OCI-LY1 (cell line): ENCODE data around the gene GRP.

Experiments
- H2AFZ ChIP-seq: fragments of 200-600 bp; sonication (generic), shearing (Covaris generic); 2 replicates; pipeline ENCODE4 v1.6.0; 2014; ENCODE audit warnings: antibody characterized with exemption, mild to moderate bottlenecking, low read length
- H3F3A ChIP-seq: fragments of 200-600 bp; sonication (generic), shearing (Covaris generic); 2 replicates; pipeline ENCODE4 v1.6.0; 2014; ENCODE audit warnings: mild to moderate bottlenecking, antibody characterized with exemption, low read length, moderate library complexity; ENCODE audit not compliant: insufficient read depth
- H3K27ac ChIP-seq: fragments of 200-600 bp; sonication (generic); 2 replicates; pipeline ENCODE4 v1.5.1; 2014; ENCODE audit warnings: low read length, mixed run types, mild to moderate bottlenecking, low read depth; ENCODE audit not compliant: poor library complexity, severe bottlenecking
- H3K27me3 ChIP-seq: fragments of 200-600 bp; sonication (generic); 2 replicates; pipeline ENCODE4 v1.6.0; 2014; ENCODE audit warnings: antibody characterized with exemption, mild to moderate bottlenecking, low read length, moderate library complexity; ENCODE audit not compliant: insufficient read depth
- H3K36me3 ChIP-seq: fragments of 200-600 bp; sonication (generic); 2 replicates; pipeline ENCODE4 v1.6.1; 2014; ENCODE audit warnings: mild to moderate bottlenecking, antibody characterized with exemption, low read length, moderate library complexity, mixed read lengths; ENCODE audit not compliant: insufficient read depth
- H3K4me1 ChIP-seq: fragments of 200-600 bp; sonication (generic); 2 replicates; pipeline ENCODE4 v1.5.1; 2014; ENCODE audit warnings: mild to moderate bottlenecking, low read length, moderate library complexity; ENCODE audit not compliant: insufficient read depth, severe bottlenecking
- H3K4me2 ChIP-seq: fragments of 200-600 bp; sonication (generic), shearing (Covaris generic); 2 replicates; pipeline ENCODE4 v1.6.1; 2014; ENCODE audit warnings: low read length
- H3K4me3 ChIP-seq: fragments of 200-600 bp; sonication (generic); 2 replicates; pipeline ENCODE4 v1.5.1; 2014; ENCODE audit warnings: low read length, low read depth, mild to moderate bottlenecking, mixed read lengths; ENCODE audit not compliant: poor library complexity, severe bottlenecking
- H3K79me2 ChIP-seq: fragments of 200-600 bp; shearing (Covaris generic); 2 replicates; pipeline ENCODE4 v1.6.1; 2016; ENCODE audit warnings: mixed run types, low read length, mixed read lengths; ENCODE audit not compliant: insufficient read depth
- H3K9ac ChIP-seq: fragments of 200-600 bp; sonication (generic), shearing (Covaris generic); 2 replicates; pipeline ENCODE4 v1.6.1; 2014; ENCODE audit warnings: mild to moderate bottlenecking, low read length, mixed read lengths
- H3K9me2 ChIP-seq: fragments of 200-600 bp; sonication (generic), shearing (Covaris generic); 2 replicates; pipeline ENCODE4 v1.6.1; 2014; ENCODE audit warnings: low read depth, mild to moderate bottlenecking, low read length, mixed read lengths
- H3K9me3 ChIP-seq: fragments of 200-600 bp; shearing (Covaris generic); 2 replicates; pipeline ENCODE4 v1.6.1; 2014; ENCODE audit warnings: low read length, mixed read lengths
- H4K20me1 ChIP-seq: fragments of 200-600 bp; sonication (generic), shearing (Covaris generic); 2 replicates; pipeline ENCODE4 v1.6.0; 2016; ENCODE audit warnings: mild to moderate bottlenecking, low read length; ENCODE audit not compliant: insufficient read depth
- EZH2 ChIP-seq: fragments of 200-600 bp; sonication (generic), shearing (Covaris generic); IDR thresholded peaks from 2 replicates; pipeline ENCODE4 v1.8.0; 2017; ENCODE audit warnings: borderline replicate concordance, mixed run types, mild to moderate bottlenecking, antibody characterized with exemption, low read length, moderate library complexity, mixed read lengths
- TF ChIP-seq, protein P1 (sequence below): fragments of 200-600 bp; sonication (generic), shearing (Covaris generic); IDR thresholded peaks from 2 replicates; pipeline ENCODE4 v1.5.1; 2017; ENCODE audit warnings: mild to moderate bottlenecking, antibody characterized with exemption, low read length, moderate library complexity, mixed read lengths

GRP gene

DNA sequence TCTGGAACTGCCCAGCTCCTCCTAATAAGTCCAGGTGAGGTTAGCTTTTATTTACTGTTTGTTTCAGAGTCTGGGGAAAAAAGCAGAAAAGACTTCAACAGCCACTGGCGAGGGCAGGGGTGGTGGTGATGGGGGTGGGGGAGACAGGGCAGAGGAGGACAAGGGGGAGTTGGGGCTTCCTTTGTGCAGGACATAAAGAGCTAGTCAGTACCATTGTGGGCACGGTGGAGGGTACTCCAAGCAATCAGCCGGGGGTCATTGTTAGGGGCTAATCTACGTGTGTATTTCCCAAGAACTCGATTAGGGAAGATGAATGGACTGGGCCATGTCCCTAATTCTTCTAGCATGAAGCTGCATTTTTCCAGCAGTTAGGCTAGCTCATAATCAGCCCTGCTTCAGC, 56.1 kb downstream of the GRP start:
- Histone ChIP-seq H4K20me1 (no peaks in the 10 kb centered on the region), H3F3A (no peaks in the 10 kb centered on the region), H3K4me2 (no peak overlapping the region), H3K4me1 (no peaks in the 10 kb centered on the region), H3K79me2 (no peaks in the 10 kb centered on the region), H3K9me2 (no peaks in the 10 kb centered on the region), H3K27me3 (0 out of 2 replicates have a peak, but pooled peaks cover 3% of the 10 kb centered on the region), H3K9me3 (no peaks in the 10 kb centered on the region), H2AFZ (no peak overlapping the region), H3K36me3 (no peaks in the 10 kb centered on the region), H3K27ac (no peak overlapping the region), H3K4me3 (no peak overlapping the region), H3K9ac (no peak overlapping the region)
- no peak for TF ChIP-seq EZH2
- TF ChIP-seq, protein P1, sequence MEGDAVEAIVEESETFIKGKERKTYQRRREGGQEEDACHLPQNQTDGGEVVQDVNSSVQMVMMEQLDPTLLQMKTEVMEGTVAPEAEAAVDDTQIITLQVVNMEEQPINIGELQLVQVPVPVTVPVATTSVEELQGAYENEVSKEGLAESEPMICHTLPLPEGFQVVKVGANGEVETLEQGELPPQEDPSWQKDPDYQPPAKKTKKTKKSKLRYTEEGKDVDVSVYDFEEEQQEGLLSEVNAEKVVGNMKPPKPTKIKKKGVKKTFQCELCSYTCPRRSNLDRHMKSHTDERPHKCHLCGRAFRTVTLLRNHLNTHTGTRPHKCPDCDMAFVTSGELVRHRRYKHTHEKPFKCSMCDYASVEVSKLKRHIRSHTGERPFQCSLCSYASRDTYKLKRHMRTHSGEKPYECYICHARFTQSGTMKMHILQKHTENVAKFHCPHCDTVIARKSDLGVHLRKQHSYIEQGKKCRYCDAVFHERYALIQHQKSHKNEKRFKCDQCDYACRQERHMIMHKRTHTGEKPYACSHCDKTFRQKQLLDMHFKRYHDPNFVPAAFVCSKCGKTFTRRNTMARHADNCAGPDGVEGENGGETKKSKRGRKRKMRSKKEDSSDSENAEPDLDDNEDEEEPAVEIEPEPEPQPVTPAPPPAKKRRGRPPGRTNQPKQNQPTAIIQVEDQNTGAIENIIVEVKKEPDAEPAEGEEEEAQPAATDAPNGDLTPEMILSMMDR = no peak

DNA sequence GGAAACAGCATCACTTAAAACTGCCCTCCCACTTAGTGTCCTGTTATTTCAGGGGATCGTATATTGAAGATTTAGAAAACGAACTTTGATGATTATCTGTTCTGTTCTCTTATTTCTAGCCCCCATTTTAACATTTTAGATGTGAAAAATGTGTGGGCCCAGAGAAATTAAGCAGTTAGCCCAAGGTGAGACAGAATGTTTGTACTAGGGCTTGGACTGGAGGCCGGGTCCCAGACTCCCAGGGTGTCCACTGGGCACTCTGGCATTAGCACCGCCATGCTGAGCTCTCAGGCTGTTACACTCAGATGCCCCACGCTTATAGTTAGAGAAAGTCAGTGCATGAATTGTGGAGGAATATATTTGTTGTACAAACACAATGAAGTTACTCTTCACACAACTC, 58.8 kb downstream of the GRP start:
- TF ChIP-seq, protein P1 = no peak
- no peak for TF ChIP-seq EZH2
- no peaks in the 10 kb centered on the region for H4K20me1 ChIP-seq
- H3F3A ChIP-seq = no peaks in the 10 kb centered on the region

DNA sequence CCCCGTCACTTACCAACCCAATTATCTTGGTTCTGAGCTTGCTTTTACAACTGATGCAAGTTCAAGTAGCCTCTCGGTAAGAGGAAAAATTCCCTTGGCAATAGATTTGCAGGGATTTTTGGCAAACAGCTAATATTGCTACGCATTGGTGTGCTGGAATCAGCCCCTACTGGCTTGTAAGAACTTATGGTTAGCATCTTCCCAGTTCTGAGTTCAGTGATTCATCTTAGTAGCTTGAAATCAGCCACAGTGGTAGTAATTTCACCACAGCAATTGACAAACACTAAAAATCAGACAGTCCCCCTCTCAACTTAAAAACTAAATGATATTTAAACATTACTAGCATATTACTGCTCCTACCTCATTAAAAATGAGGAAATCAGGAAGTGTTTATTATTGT, 59.2 kb downstream of the GRP start:
- Histone ChIP-seq H2AFZ (no peak overlapping the region), H3F3A (no peaks in the 10 kb centered on the region), H3K9ac (no peak overlapping the region), H3K4me1 (no peaks in the 10 kb centered on the region), H4K20me1 (no peaks in the 10 kb centered on the region), H3K9me2 (no peaks in the 10 kb centered on the region), H3K27ac (no peak overlapping the region), H3K4me3 (no peak overlapping the region), H3K36me3 (no peaks in the 10 kb centered on the region), H3K9me3 (no peaks in the 10 kb centered on the region), H3K27me3 (0 out of 2 replicates have a peak, but pooled peaks cover 3% of the 10 kb centered on the region), H3K4me2 (no peak overlapping the region), H3K79me2 (no peaks in the 10 kb centered on the region)
- TF ChIP-seq, protein P1 = no peak
- no peak for TF ChIP-seq EZH2

More for the DNA sequence above, 58.8 kb downstream of the GRP start:
- no peaks in the 10 kb centered on the region for H3K79me2 ChIP-seq
- no peaks in the 10 kb centered on the region for H3K9me2 ChIP-seq
- no peak overlapping the region for H3K9ac ChIP-seq
- H3K27ac ChIP-seq = no peak overlapping the region
- 0 out of 2 replicates have a peak, but pooled peaks cover 3% of the 10 kb centered on the region for H3K27me3 ChIP-seq
- no peak overlapping the region for H3K4me2 ChIP-seq
- no peak overlapping the region for H2AFZ ChIP-seq
- H3K4me3 ChIP-seq = no peak overlapping the region
- no peaks in the 10 kb centered on the region for H3K36me3 ChIP-seq
- no peaks in the 10 kb centered on the region for H3K4me1 ChIP-seq
- no peaks in the 10 kb centered on the region for H3K9me3 ChIP-seq
